Glutamatergic neuron (in vitro differentiated cells): Measurements from ENCODE around the gene WASHC2C. TPM values are rescaled to one million over a fixed set of nuclear protein-coding genes. Genes with fewer than 3 reads are reported as not detected.
"Not testable (repeated sequence)": the region's sequence is repeated elsewhere in the genome, so short reads cannot be mapped to it uniquely, and the experiment has no call there.

Experiments
- DNase-seq: peaks from one replicate; pipeline ENCODE4 v3.0.0; 2022
- H3K27ac Mint-ChIP-seq: one replicate; pipeline ENCODE4 v1.8.0; 2020; ENCODE audit warnings: mild to moderate bottlenecking, mixed read lengths, inconsistent platforms; ENCODE audit not compliant: unreplicated experiment
- H3K27me3 Mint-ChIP-seq: one replicate; pipeline ENCODE4 v1.8.0; 2020; ENCODE audit warnings: mild to moderate bottlenecking, moderate library complexity, mixed read lengths, inconsistent platforms; ENCODE audit not compliant: unreplicated experiment
- H3K36me3 Mint-ChIP-seq: one replicate; pipeline ENCODE4 v1.8.0; 2020; ENCODE audit warnings: mild to moderate bottlenecking, mixed read lengths, inconsistent platforms; ENCODE audit not compliant: unreplicated experiment
- H3K4me1 Mint-ChIP-seq: one replicate; pipeline ENCODE4 v1.8.0; 2020; ENCODE audit warnings: mild to moderate bottlenecking, low read depth, mixed read lengths, inconsistent platforms; ENCODE audit not compliant: unreplicated experiment
- H3K4me3 Mint-ChIP-seq: one replicate; pipeline ENCODE4 v1.8.0; 2020; ENCODE audit warnings: mild to moderate bottlenecking, mixed read lengths, inconsistent platforms; ENCODE audit not compliant: unreplicated experiment
- H3K9me3 Mint-ChIP-seq: one replicate; pipeline ENCODE4 v1.8.0; 2020; ENCODE audit warnings: mild to moderate bottlenecking, moderate library complexity, mixed read lengths, inconsistent platforms; ENCODE audit not compliant: unreplicated experiment
- CTCF ChIP-seq: fragments of 200-600 bp; sonication (generic); IDR thresholded peaks from one replicate; pipeline ENCODE4 v1.5.0; 2021; ENCODE audit not compliant: partially characterized antibody, unreplicated experiment
- total RNA-seq: library from RNA; stranded (reverse); fragmentation: NEBNext Ultra II Directional; extraction: Animal tissue kit (Norgen Biotek cat#: 25700); gene quantifications from one replicate; pipeline ENCODE4 v1.2.1, GENCODE V29; 2021; ENCODE audit not compliant: unreplicated experiment

WASHC2C gene
- total RNA-seq, 1 donor from 2014 or later = 86.6 TPM

DNA sequence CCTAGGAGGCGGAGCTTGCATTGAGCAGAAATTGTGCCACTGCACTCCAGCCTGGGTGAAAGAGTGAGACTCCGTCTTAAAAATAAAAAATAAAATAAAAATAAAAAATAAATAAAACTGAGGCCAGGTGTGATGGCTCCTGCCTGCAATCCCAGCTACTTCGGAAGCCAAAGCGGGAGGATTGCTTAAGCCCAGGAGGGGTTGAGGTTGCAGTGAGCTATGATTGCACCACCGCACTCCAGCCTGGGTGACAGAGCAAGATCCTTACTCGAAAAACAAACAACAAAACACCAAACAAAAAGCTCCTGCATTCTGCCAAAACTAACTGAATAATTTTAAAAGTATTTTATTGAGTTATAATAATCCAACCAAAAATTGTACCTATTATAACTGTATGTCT lies 84.0 kb downstream of the WASHC2C start:
- no peak for DNase-seq
- no peaks in the 10 kb centered on the region for H3K27me3 Mint-ChIP-seq
- TF ChIP-seq CTCF = no peak
- no peaks in the 10 kb centered on the region for H3K4me1 Mint-ChIP-seq
- H3K36me3 Mint-ChIP-seq = no peaks in the 10 kb centered on the region
- H3K27ac Mint-ChIP-seq = no peak overlapping the region
- no peak overlapping the region for H3K4me3 Mint-ChIP-seq
- no peaks in the 10 kb centered on the region for H3K9me3 Mint-ChIP-seq

GRCh38 chr10:45812959-45813358 lies 85.9 kb downstream of the WASHC2C start:
- not testable (repeated sequence) for DNase-seq, H3K27me3 Mint-ChIP-seq, H3K4me1 Mint-ChIP-seq, H3K36me3 Mint-ChIP-seq, H3K4me3 Mint-ChIP-seq, H3K27ac Mint-ChIP-seq, H3K9me3 Mint-ChIP-seq

DNA sequence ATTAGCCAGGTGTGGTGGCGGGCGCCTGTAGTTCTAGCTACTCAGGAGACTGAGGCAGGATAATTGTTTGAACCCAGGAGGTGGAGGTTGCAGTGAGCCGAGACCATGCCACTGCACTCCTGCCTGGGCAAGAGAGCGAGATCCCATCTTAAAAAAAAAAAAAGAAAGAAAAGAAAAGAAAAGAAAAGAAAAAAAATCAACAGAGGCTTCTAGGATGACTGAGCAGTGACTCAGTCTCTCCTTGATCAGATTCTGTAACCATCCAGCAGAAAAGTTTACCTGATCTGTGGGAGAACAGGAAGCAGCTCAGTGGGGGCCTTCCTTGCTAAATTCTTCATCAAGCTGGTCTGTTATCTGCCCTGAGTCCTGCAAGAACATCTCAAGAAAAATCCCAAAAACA lies 87.1 kb downstream of the WASHC2C start:
- H3K27ac Mint-ChIP-seq = not testable (repeated sequence)

DNA sequence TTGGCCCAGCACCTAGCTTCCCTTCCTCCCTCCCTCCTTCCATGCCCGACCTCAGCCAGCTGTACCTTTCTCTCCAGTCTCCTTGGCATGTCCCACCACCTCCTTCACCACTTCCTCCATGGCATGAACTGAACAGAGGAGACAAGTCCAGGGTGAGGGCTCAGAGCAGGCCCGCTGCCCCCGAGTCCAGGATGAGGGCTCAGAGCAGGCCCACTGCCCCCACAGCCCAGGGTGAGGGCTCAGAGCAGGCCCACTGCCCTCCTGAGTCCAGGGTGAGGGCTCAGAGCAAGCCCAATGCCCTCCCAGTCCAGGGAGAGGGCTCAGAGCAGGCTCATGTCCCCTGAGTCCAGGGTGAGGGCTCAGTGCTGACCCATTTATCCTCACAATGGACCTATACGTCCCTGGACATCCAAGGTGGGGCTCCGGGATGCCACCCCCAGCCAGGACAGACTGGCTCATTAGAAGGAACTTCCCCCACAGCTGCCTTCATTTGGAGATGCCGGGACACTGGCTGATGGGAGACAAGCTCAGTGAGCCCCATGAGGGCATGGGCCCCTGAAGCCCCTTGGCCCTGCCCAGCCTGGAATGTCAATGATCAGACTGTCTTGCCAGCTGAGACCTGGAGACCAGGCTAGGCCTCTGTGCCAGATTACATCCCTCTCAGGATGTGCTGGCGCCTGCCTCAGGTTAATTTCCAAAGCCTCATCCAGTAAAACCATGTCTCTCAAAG lies 90.2 kb downstream of the WASHC2C start:
- Mint-ChIP-seq H3K4me3 (no peak overlapping the region), H3K27me3 (no peaks in the 10 kb centered on the region), H3K27ac (no peak overlapping the region), H3K36me3 (peaks cover 10% of the 10 kb centered on the region), H3K9me3 (peaks cover 12% of the 10 kb centered on the region), H3K4me1 (no peaks in the 10 kb centered on the region)
- TF ChIP-seq CTCF = no peak
- no peak for DNase-seq

More for the DNA sequence above, 87.1 kb downstream of the WASHC2C start:
- H3K4me3 Mint-ChIP-seq, H3K9me3 Mint-ChIP-seq, H3K36me3 Mint-ChIP-seq, H3K4me1 Mint-ChIP-seq, DNase-seq, H3K27me3 Mint-ChIP-seq: not testable (repeated sequence)

DNA sequence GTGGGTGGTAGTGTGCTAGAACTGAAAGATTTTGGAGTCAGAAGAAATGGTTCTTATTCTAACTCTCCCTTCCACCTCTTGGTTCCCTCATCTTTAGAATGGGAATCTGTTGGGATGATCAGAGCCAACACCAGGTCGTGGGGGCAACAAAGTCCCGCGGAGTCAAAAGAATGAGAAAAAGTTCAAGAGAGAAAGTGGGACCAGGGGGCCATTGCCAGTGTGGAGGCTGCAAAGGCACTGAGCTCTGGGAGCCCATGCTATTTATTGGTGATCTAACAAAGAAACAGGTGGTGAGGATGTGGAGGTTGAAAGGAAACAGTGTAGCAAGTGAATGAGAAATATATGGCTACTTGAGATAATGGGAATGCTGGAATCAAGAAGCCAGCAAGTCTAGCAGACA lies 90.8 kb downstream of the WASHC2C start:
- no peak for TF ChIP-seq CTCF
- Mint-ChIP-seq H3K27ac (no peak overlapping the region), H3K9me3 (peaks cover 12% of the 10 kb centered on the region), H3K36me3 (peaks cover 10% of the 10 kb centered on the region), H3K4me3 (no peak overlapping the region), H3K4me1 (no peaks in the 10 kb centered on the region), H3K27me3 (no peaks in the 10 kb centered on the region)
- DNase-seq = no peak

GRCh38 chr10:45819552-45819951 lies 92.5 kb downstream of the WASHC2C start:
- no peaks in the 10 kb centered on the region for H3K4me1 Mint-ChIP-seq
- no peak for DNase-seq
- peaks cover 12% of the 10 kb centered on the region for H3K9me3 Mint-ChIP-seq
- no peaks in the 10 kb centered on the region for H3K27me3 Mint-ChIP-seq
- H3K36me3 Mint-ChIP-seq = peaks cover 10% of the 10 kb centered on the region
- no peak overlapping the region for H3K27ac Mint-ChIP-seq
- no peak overlapping the region for H3K4me3 Mint-ChIP-seq
- no peak for TF ChIP-seq CTCF

DNA sequence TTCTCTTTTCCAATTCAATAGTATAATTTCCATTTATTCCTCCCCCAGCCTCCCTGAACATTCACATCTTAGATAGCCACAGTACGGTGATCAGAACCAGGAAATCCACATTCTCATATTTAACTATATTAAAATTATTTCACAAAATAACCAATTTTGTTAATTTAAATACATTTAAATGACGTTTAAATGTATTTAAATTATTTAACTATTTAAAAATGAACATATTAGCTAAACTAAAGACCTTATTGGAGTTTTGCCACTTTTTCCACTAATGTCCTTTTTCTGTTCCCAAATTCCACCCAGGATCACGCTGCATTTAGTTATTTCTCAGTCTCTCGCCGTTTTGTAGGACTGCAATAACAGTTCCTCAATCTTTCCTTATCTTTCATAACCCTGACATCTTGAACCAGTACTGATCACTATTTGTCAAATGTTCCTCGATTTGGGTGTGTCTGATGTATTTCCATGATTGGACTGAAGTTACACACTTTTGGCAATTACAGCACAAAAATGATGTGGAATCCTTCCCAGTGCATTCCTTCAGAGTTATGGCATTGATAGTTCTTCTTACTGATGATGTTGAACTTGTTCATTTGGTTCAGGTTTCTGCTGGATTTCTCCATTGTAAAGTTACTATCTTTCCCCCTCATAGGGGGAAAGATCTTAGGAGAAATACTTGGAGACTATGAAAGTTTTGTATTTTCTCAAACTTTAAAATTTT lies 93.2 kb downstream of the WASHC2C start:
- H3K27me3 Mint-ChIP-seq, H3K27ac Mint-ChIP-seq, H3K4me1 Mint-ChIP-seq, H3K4me3 Mint-ChIP-seq, DNase-seq, H3K36me3 Mint-ChIP-seq: not testable (repeated sequence)
- peaks cover 12% of the 10 kb centered on the region for H3K9me3 Mint-ChIP-seq

DNA sequence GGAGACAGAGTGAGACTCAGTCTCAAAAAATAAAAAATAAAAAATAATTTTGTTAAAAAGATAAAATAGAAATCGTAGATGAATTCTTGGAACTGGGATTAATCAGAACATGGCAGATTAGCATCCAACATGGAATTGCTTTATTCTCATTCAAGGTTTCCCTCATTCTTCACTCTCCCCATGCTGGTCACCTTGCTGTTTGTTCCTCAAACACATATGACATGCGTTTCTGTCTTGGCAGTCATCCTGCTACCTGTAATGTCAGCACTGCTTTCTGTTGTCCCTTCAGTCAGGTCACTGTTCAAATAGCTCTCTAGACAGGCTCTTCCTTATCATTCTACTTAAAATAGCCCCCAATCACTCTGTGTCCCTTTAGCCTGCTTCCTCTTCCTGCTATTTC lies 95.9 kb downstream of the WASHC2C start:
- H3K27ac Mint-ChIP-seq, DNase-seq, H3K27me3 Mint-ChIP-seq, H3K36me3 Mint-ChIP-seq, H3K4me1 Mint-ChIP-seq, H3K9me3 Mint-ChIP-seq, H3K4me3 Mint-ChIP-seq: not testable (repeated sequence)
